NCI-H748 (cell line): ENCODE measurements around the gene IFNG-AS1.

Experiments
- DNase-seq: peaks from one replicate; lab custom pipeline; 2025; ENCODE audit not compliant: unreplicated experiment; lab: John Stamatoyannopoulos, UW

Gene IFNG-AS1

GRCh38 chr12:67993143-67993542, 3.9 kb downstream of the IFNG-AS1 start:
- no peak for DNase-seq

GRCh38 chr12:67994046-67994445, 4.8 kb downstream of the IFNG-AS1 start:
- DNase-seq: peak; percentile 5

DNA sequence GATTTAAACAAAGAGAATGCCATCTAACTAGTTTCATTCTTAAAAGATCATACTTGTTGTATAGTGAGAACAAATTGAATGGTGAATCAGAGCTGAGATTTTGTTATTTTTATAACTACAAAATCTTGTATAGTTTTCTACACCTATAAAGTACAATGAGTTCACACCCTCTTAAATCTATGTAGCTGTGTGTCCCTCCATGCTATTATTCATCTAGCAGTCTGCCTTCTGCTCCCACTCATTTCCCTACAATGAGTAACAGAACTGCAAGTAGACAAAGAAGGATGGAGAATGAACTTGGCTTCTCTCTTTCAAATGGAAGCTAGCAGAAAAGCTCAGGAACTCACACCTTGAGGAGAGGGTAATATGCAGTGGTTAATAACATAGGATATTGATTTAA, 7.1 kb downstream of the IFNG-AS1 start:
- DNase-seq: no peak

DNA sequence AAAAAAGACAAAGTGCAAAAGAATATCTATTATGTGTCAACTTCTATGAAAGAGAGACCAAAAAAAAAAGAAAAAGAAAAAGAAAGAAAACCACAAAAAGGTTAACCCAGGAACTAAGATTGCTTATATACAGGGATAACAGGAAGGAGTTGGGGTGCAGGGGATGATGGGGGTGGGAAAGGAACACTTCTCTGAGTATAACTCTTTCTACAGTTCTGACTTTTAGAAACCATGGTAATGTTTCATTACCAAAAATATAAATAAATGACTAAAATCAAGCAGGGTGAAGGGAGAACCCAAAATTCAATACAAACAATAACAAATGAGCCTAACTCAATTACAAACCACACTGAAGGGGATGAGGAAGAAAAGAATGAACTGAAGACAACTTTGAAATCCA, 9.1 kb downstream of the IFNG-AS1 start:
- no peak for DNase-seq

- DNase-seq: no peak
Observed at GRCh38 chr12:67999244-67999643, 10.0 kb downstream of the IFNG-AS1 start.

- DNase-seq: peak; percentile 27
Observed at GRCh38 chr12:68001486-68002466, 12.5 kb downstream of the IFNG-AS1 start.

DNA sequence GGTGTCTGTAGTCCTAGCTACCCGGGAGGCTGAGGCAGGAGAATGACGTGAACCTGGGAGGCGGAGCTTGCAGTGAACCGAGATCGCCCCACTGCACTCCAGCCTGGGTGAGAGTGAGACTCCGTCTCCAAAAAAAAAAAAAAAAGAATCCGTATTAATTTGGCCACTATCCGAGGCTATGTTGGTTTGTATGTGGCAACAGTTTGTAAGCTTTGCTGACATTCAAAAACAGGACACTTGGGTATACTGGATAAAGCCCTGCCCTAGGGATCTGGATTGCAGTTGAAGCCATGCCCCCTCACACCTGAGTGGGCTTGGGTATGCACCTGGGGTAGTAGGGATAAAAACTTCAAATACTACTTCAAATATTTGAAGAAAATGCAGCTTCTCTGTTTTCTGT, 14.5 kb downstream of the IFNG-AS1 start:
- DNase-seq: no peak

- DNase-seq: no peak
Observed at GRCh38 chr12:68007033-68007432, 17.8 kb downstream of the IFNG-AS1 start.

DNA sequence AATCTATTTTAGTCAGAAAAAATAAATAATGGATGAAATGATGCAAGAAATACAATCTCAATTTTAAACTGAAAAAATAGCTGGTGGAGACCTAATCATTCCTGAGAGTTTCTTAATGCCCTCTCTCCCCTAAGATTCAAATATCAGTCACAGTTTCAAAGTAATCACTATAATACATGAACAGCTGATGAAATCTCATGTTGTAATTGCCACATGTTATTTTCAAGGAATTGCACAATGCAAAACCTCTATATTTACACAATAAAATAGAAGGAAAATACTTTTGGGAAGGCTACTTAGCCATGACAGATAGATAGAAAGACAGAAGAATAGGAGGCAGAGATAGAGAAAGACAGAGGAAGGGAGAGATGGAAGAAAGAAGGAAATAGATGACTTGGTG, 18.2 kb downstream of the IFNG-AS1 start:
- no peak for DNase-seq

GRCh38 chr12:68011206-68011881, 22.1 kb downstream of the IFNG-AS1 start:
- DNase-seq: no peak

GRCh38 chr12:68011882-68012207, 22.6 kb downstream of the IFNG-AS1 start:
- no peak for DNase-seq

GRCh38 chr12:68012712-68013111, 23.5 kb downstream of the IFNG-AS1 start:
- no peak for DNase-seq

GRCh38 chr12:68013181-68013580, 23.9 kb downstream of the IFNG-AS1 start:
- no peak for DNase-seq

DNA sequence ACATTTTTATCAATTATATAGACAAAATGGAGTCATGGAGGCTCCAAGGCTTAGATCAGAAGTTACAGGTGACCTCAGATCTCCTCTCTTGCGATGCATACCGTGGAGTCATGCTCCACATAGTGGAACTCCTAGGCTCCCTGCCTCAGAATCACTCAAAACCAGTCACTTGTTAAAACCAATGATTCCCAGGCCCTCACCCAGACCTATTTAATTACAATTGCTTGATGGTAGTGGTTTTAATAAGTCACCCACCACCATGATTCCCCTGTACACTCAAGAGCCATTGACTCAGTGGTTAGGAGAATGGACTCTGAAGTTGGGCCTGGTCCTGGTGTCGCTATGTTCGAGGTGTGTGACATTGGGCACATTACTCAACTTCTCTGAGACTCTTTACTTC, 26.9 kb downstream of the IFNG-AS1 start:
- no peak for DNase-seq

DNA sequence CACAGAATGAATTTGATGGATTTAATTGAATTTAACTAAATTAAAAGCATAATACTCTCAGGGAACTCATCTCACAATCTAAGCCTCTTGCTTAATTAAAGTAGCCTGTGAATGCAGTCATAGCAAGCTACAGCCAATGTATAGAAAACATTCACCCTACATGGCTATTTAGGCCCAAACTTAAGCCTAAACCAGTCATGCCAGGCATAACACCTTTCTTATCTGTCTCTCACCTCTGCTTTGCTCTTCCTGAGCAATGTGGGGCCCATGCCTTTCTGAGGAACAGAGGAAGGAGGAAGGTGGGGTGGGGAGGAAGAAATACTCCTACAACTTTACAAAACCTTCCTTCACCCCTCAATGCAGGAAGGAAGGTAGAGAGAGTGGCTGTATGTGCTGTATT, 29.1 kb downstream of the IFNG-AS1 start:
- DNase-seq: no peak

GRCh38 chr12:68020049-68020448, 30.8 kb downstream of the IFNG-AS1 start:
- DNase-seq: no peak

DNA sequence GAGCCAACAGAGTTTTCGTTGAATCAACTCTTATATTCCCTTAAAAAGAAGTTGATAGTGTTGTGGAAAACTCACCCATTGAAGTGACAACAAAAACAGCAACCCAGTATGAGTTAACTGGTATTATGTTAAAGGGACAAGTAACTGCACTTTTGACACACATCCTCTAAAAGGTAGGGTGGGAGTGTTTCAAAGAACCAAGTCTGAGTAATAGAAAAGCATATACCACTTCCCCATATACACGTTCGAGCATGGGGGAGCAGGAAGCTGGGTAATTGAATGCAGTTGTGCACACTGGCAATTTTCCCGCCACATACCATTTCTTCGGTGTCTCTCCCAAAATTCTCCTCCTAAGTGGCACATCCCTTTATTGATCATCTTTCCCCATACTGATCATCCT, 31.5 kb downstream of the IFNG-AS1 start:
- DNase-seq: no peak

DNA sequence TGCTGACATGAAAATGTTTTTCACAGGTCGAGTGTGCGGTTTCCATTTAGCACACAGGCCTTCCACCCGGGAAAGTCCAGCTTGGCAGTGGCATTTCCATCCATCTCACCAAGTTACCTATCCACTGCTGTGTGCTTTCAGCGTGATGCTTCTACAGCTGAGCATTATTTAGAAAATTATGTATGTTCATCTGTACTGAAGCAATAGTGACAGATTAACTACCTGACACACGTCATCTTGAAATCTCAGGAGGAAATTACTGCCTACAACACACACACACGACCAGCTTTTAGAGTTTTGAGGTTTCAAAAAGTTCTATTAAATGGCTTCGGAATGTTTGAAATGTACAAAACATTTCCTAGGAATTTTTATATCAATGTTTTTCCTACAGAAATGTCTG, 39.4 kb downstream of the IFNG-AS1 start:
- DNase-seq: no peak

GRCh38 chr12:68030248-68030647, 41.0 kb downstream of the IFNG-AS1 start:
- DNase-seq: no peak

DNA sequence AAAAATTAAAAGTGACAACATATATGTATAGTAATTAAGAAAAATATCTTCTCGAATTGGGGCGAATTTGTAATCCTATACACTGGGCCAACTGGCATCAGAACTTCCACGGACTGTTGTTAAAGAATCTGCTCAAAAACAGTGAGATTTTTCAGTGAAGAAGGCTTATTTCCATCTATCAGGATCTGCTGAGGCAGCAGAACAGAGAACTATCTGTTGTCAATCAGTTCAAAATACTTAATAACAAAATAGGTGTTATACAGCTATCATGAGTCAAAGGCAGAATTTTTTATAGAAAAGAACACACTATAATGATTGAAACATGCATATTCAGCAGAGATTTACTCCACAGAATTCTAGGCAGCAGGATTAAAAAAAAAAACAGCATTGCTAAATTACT, 41.9 kb downstream of the IFNG-AS1 start:
- no peak for DNase-seq

DNA sequence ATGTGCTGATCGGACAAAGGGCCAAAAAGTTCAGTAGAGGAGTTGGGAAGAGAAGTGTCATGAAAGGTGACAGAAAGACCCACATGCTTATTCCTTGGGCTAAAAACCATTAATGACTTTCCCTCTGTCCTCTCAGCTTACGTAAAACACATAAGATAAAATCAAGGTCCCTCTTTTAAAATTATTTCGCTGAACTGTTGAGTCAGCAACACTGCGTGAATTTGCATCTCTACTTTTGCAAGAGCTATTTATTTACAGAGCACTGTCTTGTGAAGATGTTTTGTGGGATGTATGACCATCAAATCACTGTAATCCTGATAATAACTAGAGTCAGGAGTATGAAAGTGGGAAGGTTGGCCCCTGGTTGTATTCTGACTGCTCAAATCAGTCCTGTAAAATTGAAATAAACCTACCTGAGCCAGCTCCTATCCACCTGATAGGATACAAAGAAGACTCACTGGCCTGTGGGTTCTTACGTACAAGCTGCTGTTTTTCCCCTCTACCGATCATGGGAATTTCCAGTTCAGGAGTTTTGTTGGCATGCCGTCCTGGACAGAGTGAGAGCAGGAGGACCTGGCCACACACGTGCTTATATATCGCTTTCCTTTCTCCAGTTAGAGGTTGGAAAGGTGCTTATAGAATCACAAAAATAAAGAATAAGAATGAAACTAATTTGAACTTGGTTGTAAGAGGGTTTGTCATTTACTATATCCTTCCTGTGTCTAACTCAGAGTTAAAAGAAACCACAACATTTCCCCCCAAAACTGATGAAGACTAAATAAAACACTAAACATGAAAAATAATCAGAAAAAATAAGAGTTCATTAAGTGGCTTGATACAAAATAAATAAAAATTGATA, 42.9 kb downstream of the IFNG-AS1 start:
- DNase-seq: no peak
